GM19452 (cell line): ENCODE data around the gene LRCOL1.

Experiments used
- ATAC-seq: cut with Tn5 transposase; IDR thresholded peaks from one replicate; pipeline ENCODE4 v1.9.1; 2021; ENCODE audit not compliant: unreplicated experiment

LRCOL1 gene

GRCh38 chr12:132619386-132620112 lies 9.2 kb upstream of the LRCOL1 start:
- no peak for ATAC-seq

GRCh38 chr12:132619071-132619385 lies 8.6 kb upstream of the LRCOL1 start:
- no peak for ATAC-seq

- ATAC-seq: no peak
Observed at GRCh38 chr12:132618683-132619043, 8.3 kb upstream of the LRCOL1 start, which contains the start of gene P2RX2. Gene P2RX2, plus strand, starts transcription at chr12:132618776. Its CDS starts 41 bp downstream, at chr12:132618817.

GRCh38 chr12:132617822-132618682 lies 7.7 kb upstream of the LRCOL1 start:
- ATAC-seq: no peak

GRCh38 chr12:132617135-132617701 lies 6.8 kb upstream of the LRCOL1 start:
- no peak for ATAC-seq

GRCh38 chr12:132615579-132616038 lies 5.2 kb upstream of the LRCOL1 start:
- ATAC-seq: no peak

GRCh38 chr12:132614861-132615578 lies 4.6 kb upstream of the LRCOL1 start:
- ATAC-seq: no peak

GRCh38 chr12:132614029-132614428 lies 3.6 kb upstream of the LRCOL1 start:
- no peak for ATAC-seq

- no peak for ATAC-seq
Observed at GRCh38 chr12:132611620-132612019, 1.2 kb upstream of the LRCOL1 start.

- ATAC-seq: no peak
Observed at GRCh38 chr12:132610866-132611602, 652 bp upstream of the LRCOL1 start.

GRCh38 chr12:132608231-132609171 lies 1.9 kb downstream of the LRCOL1 start:
- no peak for ATAC-seq

GRCh38 chr12:132606927-132607326 lies 3.5 kb downstream of the LRCOL1 start:
- no peak for ATAC-seq

- no peak for ATAC-seq
Observed at GRCh38 chr12:132606466-132606865, 3.9 kb downstream of the LRCOL1 start.

GRCh38 chr12:132605892-132606291 lies 4.5 kb downstream of the LRCOL1 start:
- no peak for ATAC-seq

GRCh38 chr12:132604668-132605441 lies 5.5 kb downstream of the LRCOL1 start:
- no peak for ATAC-seq

- no peak for ATAC-seq
Observed at GRCh38 chr12:132604151-132604618, 6.2 kb downstream of the LRCOL1 start.

GRCh38 chr12:132603240-132604150 lies 6.9 kb downstream of the LRCOL1 start:
- ATAC-seq: no peak
